GM10266 (cell line): ENCODE measurements around the gene AHSG.

Experiments used
- DNase-seq: peaks from one replicate; pipeline ENCODE4 v3.0.0; 2012; ENCODE audit errors: extremely low spot score
- TF ChIP-seq, protein P1 (sequence below): IDR thresholded peaks from 2 replicates; pipeline ENCODE4 v1.5.1; 2012; ENCODE audit warnings: mild to moderate bottlenecking, low read depth; ENCODE audit not compliant: control insufficient read depth, insufficient read depth; ENCODE audit errors: missing control alignments

AHSG gene

DNA sequence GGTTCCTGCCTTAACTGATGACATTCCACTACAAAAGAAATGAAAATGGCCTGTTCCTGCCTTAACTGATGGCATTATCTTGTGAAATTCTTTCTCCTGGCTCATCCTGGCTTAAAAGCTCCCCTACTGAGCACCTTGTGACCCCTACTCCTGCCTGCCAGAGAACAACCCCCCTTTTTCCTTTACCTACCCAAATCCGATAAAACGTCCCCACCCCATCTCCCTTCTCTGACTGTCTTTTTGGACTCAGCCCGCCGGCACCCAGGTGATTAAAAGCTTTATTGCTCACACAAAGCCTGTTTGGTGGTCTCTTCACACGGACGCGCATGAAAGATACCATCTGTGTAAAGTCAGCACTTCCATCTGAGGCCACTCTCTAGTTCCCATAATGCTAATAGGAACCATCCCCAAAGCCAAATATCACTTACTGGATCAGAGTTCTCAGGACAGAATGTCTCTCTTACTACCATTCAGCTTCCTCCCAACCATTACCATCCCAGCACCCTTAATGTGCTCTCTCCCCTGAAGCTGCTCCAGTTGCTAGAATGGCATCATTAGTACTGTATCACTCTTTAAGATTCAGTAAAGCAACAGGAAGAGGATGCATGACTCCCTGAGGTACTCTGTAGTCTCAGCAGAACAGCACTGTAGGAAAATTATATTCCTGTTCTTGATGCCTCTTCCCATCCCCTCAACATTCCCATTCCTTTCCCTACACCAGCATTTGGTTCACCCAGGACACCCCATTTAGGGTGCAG is 50.7 kb downstream of the AHSG start:
- TF ChIP-seq, protein P1, sequence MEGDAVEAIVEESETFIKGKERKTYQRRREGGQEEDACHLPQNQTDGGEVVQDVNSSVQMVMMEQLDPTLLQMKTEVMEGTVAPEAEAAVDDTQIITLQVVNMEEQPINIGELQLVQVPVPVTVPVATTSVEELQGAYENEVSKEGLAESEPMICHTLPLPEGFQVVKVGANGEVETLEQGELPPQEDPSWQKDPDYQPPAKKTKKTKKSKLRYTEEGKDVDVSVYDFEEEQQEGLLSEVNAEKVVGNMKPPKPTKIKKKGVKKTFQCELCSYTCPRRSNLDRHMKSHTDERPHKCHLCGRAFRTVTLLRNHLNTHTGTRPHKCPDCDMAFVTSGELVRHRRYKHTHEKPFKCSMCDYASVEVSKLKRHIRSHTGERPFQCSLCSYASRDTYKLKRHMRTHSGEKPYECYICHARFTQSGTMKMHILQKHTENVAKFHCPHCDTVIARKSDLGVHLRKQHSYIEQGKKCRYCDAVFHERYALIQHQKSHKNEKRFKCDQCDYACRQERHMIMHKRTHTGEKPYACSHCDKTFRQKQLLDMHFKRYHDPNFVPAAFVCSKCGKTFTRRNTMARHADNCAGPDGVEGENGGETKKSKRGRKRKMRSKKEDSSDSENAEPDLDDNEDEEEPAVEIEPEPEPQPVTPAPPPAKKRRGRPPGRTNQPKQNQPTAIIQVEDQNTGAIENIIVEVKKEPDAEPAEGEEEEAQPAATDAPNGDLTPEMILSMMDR = no peak
- no peak for DNase-seq

DNA sequence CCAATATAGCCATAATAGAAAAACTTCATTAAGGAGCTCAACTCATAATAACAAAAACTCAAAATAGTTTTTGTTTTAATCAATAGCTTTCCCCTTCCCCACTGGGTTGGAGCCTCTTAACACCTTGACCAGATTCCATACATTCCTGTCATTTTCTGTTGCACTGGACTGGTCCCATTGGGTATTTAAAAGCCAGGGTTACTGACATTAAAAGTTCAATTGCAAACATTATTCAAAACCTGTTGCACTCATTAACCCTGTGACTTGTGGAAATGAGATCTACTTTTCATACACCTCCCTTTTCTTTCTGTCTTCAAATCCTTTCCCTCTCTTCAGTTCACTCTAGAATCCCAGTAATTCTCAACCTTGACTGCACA is 51.2 kb downstream of the AHSG start:
- TF ChIP-seq, protein P1 = no peak
- no peak for DNase-seq

DNA sequence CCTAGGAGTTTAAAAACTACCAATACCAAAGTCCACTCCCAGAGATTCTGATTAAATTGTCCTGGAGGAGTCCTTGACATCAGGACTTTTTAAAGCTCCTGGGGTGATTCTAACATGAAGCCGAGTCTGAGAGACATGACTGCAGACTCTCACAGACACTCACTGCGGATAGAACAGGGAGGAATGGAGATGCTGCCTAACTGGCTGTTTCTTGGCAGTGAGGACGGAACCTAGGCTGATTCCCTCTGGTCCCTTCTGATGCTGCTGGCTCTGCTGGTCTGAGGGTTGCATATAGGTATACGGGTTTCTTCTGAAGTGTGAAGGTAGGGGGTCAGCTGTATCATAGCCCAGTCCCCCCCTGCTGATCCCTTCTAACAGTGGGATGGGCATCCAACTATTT is 51.6 kb downstream of the AHSG start:
- TF ChIP-seq, protein P1 = no peak
- no peak for DNase-seq

DNA sequence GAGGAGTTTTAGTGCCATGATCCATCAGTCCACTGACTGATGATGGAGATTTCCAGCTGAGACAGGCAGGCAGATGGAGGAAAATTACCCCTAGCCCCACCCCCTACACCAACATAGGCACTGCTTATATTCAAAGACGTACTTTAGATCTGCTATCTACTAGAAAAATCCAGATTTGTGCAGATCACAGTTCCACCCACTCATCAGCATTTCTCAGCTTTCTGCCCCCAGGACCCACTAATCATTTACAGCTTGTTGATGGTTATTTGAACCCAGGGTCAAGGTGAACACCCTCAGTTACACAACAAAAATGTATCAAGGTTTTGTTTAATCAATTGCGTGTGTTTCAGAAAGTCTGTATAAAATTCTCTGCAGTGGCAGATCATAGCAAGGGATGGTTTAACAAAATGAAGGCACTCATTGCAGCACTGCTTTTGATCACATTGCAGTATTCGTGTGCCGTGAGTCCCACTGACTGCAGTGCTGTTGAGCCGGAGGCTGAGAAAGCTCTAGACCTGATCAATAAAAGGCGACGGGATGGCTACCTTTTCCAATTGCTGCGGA is 52.8 kb downstream of the AHSG start, which contains the start of gene HRG:
TSS of gene HRG (plus strand) at position 390 of the 564 bp plus-strand sequence. CDS start at position 408, 18 bp downstream.
- no peak for DNase-seq
- TF ChIP-seq, protein P1 = no peak

DNA sequence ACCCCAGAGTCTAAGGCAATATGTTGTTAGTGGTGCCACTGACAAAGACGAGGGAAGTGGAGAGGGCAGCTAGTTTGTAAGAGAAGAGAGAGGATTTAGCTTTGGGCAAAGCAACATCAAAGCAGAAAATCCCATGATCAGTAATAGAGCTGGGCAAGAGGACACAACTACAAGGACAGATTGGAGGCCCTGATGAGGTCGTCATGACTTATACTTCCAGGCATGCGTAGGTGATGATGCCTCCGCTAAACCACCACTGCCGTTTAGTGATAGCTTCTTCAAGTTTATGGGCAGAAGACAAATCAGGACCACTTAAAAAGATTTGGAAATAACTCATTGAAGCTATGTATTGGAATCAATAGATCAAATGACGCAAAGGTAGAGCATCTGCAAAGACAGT is 55.6 kb downstream of the AHSG start:
- DNase-seq = no peak
- TF ChIP-seq, protein P1 = no peak

DNA sequence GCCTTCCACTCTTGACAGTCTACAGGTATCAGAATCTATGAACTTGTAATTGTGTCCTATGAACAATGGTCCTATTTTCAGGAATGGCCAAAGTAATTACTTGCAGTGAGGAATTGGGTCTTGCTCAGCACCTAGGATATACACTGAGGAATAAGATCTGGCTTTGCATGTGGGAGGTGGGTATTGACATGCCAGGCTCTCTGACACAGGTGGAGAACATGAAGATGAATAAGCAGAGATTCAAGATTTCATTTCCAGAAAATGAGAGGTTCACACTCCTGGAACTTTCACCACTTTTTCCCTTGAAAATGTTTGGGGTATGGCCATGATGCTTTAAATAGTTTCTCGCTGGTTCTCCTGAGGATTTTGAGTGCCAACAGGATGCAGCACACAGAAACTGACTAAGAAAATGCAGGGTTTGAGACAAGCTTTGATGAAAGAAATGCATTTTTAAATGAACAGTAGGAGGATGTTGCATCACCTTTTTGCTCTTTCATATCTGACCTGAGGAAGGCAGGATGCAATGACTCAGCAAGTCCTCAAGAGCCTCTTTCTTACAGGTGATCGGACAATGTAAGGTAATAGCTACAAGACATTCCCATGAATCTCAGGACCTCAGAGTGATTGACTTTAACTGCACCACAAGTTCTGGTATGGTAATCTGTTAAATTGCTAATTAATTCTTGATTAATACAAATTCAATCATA is 56.7 kb downstream of the AHSG start:
- DNase-seq = no peak
- TF ChIP-seq, protein P1 = no peak

DNA sequence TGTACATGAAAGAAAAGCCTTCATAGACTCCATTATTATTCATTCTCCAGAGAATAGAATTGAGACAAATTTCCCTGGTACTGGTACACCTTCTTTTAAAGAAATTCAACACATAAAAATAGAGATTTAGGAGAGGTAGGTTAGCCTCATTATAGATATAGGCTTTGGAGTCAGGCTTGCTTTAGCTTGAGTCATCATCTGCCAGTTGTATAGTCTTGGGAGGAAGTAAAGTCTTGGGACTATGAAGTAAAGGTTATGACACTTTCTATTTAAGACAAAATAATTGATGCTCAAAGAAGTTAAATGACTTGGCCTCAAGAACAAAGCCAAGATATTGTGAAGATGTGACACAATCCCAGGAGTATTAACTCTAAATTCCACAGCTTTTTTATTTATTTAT is 57.3 kb downstream of the AHSG start:
- no peak for DNase-seq
- TF ChIP-seq, protein P1 = no peak
